Bone marrow (tissue), 2 donors: ENCODE data around the gene ATP8B4.
"Not testable (repeated sequence)": the region's sequence is repeated elsewhere in the genome, so short reads cannot be mapped to it uniquely, and the experiment has no call there.

ENCODE experiments used
- DNase-seq, 2 donors: peaks; one replicate each; lab custom pipeline; 2025; lab: John Stamatoyannopoulos, UW

ATP8B4 gene

GRCh38 chr15:50119063-50120040 lies at the start of gene ATP8B4:
Gene ATP8B4, minus strand, starts transcription at chr15:50119233. Its CDS starts 12,267 bp downstream, at chr15:50106966.
- no peak for DNase-seq

GRCh38 chr15:50168379-50168778 lies 49.3 kb upstream of the ATP8B4 start:
- no peak for DNase-seq

- no peak for DNase-seq
These were observed 48.1 kb upstream of the ATP8B4 start for GRCh38 chr15:50167110-50167509.

GRCh38 chr15:50166216-50166615 lies 47.2 kb upstream of the ATP8B4 start:
- no peak for DNase-seq

- DNase-seq: no peak
These were observed 45.4 kb upstream of the ATP8B4 start for GRCh38 chr15:50164458-50164857.

- DNase-seq: peak in 1 of 2 donors; percentile 36
These were observed 44.8 kb upstream of the ATP8B4 start for GRCh38 chr15:50163719-50164410.

- no peak for DNase-seq
These were observed 44.1 kb upstream of the ATP8B4 start for GRCh38 chr15:50162969-50163718.

- not testable (repeated sequence) for DNase-seq
These were observed 39.2 kb upstream of the ATP8B4 start for GRCh38 chr15:50158236-50158635.

GRCh38 chr15:50151476-50151875 lies 32.4 kb upstream of the ATP8B4 start:
- DNase-seq: no peak

- no peak for DNase-seq
These were observed 31.8 kb upstream of the ATP8B4 start for GRCh38 chr15:50150851-50151250.

GRCh38 chr15:50150349-50150748 lies 31.3 kb upstream of the ATP8B4 start:
- DNase-seq: no peak

GRCh38 chr15:50149090-50149489 lies 30.1 kb upstream of the ATP8B4 start:
- DNase-seq: no peak

- DNase-seq: no peak
These were observed 29.4 kb upstream of the ATP8B4 start for GRCh38 chr15:50148362-50148963.

GRCh38 chr15:50146632-50147031 lies 27.6 kb upstream of the ATP8B4 start:
- DNase-seq: no peak

GRCh38 chr15:50145451-50145872 lies 26.4 kb upstream of the ATP8B4 start:
- peak in 1 of 2 donors; percentile 72 for DNase-seq

- DNase-seq: no peak
These were observed 25.5 kb upstream of the ATP8B4 start for GRCh38 chr15:50144341-50145120.

- DNase-seq: no peak
These were observed 24.3 kb upstream of the ATP8B4 start for GRCh38 chr15:50143255-50143860.

GRCh38 chr15:50141856-50142255 lies 22.8 kb upstream of the ATP8B4 start:
- DNase-seq: no peak

- no peak for DNase-seq
These were observed 21.9 kb upstream of the ATP8B4 start for GRCh38 chr15:50140983-50141382.

- no peak for DNase-seq
These were observed 21.1 kb upstream of the ATP8B4 start for GRCh38 chr15:50140098-50140497.

- no peak for DNase-seq
These were observed 19.4 kb upstream of the ATP8B4 start for GRCh38 chr15:50138391-50138790.
